ENCODE results near the gene CREBBP. TPM values are rescaled to one million over a fixed set of nuclear protein-coding genes. Genes with fewer than 3 reads are reported as not detected.

The CREBBP gene
- total RNA-seq, 1 experiment from 2014 or later, result 7.0 TPM

- DNase-seq, result no peak
- no peak overlapping the region for H3K4me3 ChIP-seq
- no peaks in the 10 kb centered on the region for H3K9me3 ChIP-seq
Observed at GRCh38 chr16:3821184-3821583, 59.3 kb downstream of the CREBBP start.

GRCh38 chr16:3819746-3820724 is 60.5 kb downstream of the CREBBP start:
- Histone ChIP-seq H3K36me3 (no peaks in the 10 kb centered on the region), H3K4me3 (no peak overlapping the region), H3K9me3 (no peaks in the 10 kb centered on the region), H3K27me3 (no peaks in the 10 kb centered on the region)
- peak; percentile 26 for DNase-seq

More at GRCh38 chr16:3821184-3821583, 59.3 kb downstream of the CREBBP start:
- no peaks in the 10 kb centered on the region for H3K27me3 ChIP-seq
- no peaks in the 10 kb centered on the region for H3K36me3 ChIP-seq

DNA sequence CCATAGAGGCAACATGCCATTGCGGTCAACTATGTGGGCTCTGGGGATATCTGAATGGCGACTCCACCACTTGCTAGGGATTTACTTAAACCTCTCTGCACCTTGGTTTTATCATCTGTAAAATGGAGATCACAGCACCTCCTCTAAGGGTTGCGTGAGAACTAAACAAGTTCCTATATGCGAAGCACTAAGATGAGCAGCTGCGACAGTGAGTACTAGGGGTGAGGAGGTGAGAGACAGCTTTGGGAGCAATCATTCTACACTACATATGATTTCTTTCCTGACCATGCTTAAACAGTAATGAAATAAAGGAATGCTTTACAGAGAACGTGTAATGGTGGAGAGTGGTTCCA is 61.4 kb downstream of the CREBBP start:
- Histone ChIP-seq H3K27me3 (no peaks in the 10 kb centered on the region), H3K4me3 (no peak overlapping the region), H3K9me3 (no peaks in the 10 kb centered on the region), H3K36me3 (no peaks in the 10 kb centered on the region)
- no peak for DNase-seq

- no peak for DNase-seq
- H3K36me3 ChIP-seq, result no peaks in the 10 kb centered on the region; the same call in 1 of the 2 replicates
- no peak overlapping the region for H3K4me3 ChIP-seq
- no peaks in the 10 kb centered on the region for H3K9me3 ChIP-seq
- H3K27me3 ChIP-seq, result no peaks in the 10 kb centered on the region
Observed at GRCh38 chr16:3816326-3816725, 64.2 kb downstream of the CREBBP start.

GRCh38 chr16:3814755-3815154 is 65.8 kb downstream of the CREBBP start:
- Histone ChIP-seq H3K4me3 (no peak overlapping the region), H3K9me3 (no peaks in the 10 kb centered on the region), H3K27me3 (no peaks in the 10 kb centered on the region), H3K36me3 (peaks cover 11% of the 10 kb centered on the region)
- DNase-seq, result no peak

DNA sequence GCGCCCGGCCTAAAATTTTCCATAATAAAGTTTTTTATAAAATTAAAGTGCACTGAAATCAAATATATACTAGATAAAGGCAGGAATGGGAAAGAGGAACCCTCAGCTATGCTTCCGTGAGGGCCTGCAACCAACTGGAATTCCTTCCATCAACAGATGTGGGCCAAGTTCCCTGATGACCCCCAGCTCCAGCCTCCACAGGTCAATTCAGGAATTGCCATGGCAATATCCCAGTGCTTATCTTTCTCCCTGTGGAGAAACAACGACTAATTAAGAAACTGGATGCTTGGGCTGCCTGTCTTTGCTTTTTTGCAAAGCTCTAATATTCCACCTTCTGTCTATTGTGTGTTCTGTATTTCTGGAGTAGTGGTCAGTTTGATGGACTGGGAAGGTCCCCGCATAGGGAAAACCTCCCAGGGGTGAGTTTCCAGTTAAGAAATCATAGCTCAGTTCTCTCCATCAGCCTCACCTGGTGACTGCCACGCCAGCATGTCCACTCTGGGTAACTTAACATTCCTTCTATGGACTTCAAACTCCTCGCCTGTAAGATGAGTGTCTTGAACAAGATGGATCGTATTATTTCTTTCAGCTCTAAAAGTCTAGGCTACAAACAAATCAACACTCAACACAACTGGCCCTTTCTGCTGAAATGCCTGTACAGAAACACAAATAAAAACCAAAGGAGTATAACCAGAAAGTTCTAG is 67.9 kb downstream of the CREBBP start:
- H3K27me3 ChIP-seq, result no peaks in the 10 kb centered on the region
- H3K9me3 ChIP-seq, result no peaks in the 10 kb centered on the region
- no peak overlapping the region for H3K4me3 ChIP-seq
- no peak for DNase-seq
- peaks cover 27% of the 10 kb centered on the region for H3K36me3 ChIP-seq

DNA sequence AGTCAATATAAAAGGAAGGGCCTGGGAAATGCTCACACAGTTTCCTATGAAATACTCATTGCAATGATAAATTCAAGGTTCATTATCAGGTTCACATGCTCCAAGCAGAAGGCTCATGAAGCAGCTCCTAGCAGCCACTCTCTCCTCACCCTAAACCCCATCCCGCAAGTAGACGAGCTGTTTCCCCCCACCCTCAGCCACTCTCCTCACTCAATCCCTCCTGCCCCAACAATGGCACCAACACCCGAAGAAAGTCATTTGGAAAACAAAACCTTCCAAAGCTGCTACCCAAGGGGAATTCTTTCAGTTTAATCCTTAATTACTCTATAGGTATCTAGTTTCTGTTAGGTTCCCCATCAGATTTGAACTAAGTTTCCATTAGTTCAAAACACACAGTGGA is 69.7 kb downstream of the CREBBP start:
- DNase-seq, result no peak
- Histone ChIP-seq H3K27me3 (no peaks in the 10 kb centered on the region), H3K9me3 (no peaks in the 10 kb centered on the region), H3K36me3 (peaks cover 40% of the 10 kb centered on the region), H3K4me3 (no peak overlapping the region)

DNA sequence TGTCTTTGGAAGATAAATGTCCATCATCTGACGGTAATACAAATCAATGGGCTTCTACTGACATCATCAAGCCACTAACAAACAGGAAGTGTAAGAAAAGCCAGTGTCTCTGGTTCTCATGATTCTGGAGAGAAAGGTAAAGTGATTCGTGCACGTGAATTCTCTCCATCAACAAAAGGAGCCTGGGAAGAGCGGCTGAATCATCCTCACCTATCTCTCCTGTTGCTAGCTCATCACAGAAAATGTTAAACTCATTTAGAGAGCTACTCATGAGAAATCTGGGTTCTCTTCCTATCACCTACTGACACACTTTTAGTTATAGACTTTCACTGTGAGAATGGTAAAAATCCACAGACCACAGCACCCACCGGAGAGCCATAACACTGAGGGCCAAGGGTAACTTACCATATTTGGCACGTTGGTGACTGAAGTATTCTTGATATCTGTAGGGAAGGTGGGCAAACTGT is 70.3 kb downstream of the CREBBP start:
- Histone ChIP-seq H3K9me3 (no peaks in the 10 kb centered on the region), H3K4me3 (no peak overlapping the region), H3K27me3 (no peaks in the 10 kb centered on the region), H3K36me3 (peaks cover 43% of the 10 kb centered on the region)
- DNase-seq, result no peak

DNA sequence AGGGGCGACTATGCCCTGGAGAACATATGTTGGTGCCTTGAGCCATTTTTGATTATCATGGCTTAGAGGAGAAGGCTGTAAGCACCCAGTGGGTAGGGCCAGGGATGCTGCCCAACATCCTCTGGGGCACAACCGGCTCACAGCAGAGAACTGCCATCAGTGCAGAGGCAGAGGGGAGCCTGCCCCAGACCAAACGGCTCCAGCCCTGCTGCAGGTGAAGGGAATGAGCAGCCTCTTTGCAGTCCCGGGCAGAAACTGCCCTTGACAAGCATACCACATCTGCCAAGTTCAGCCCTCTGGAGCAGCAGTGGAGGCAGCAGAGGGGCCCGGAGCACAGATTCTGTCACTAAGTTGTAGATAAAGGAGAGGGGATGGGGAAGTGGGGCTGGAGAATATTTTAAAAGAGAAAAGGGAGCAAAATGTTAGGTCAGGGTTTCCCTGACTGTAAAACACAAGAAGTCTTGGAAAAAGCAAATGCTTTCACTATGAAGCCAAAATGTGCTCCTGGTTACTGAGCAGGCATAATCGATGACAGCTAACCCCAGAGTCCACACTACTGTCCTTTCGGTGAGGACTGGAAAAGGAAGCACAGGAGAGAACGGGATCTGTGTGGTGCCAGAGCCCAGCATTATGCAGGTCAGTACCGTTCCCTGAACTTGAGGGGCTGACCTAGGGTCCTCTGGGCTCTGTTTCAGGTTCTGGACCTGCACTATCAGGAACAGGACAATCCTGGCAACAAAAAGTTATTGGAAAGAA is 72.0 kb downstream of the CREBBP start:
- peaks cover 43% of the 10 kb centered on the region for H3K36me3 ChIP-seq
- no peaks in the 10 kb centered on the region for H3K9me3 ChIP-seq
- no peak for DNase-seq
- no peak overlapping the region for H3K4me3 ChIP-seq
- H3K27me3 ChIP-seq, result no peaks in the 10 kb centered on the region

- DNase-seq, result no peak
- Histone ChIP-seq H3K9me3 (no peaks in the 10 kb centered on the region), H3K27me3 (no peaks in the 10 kb centered on the region), H3K36me3 (peaks cover 43% of the 10 kb centered on the region), H3K4me3 (no peak overlapping the region)
Observed at GRCh38 chr16:3807425-3808123, 72.9 kb downstream of the CREBBP start.

DNA sequence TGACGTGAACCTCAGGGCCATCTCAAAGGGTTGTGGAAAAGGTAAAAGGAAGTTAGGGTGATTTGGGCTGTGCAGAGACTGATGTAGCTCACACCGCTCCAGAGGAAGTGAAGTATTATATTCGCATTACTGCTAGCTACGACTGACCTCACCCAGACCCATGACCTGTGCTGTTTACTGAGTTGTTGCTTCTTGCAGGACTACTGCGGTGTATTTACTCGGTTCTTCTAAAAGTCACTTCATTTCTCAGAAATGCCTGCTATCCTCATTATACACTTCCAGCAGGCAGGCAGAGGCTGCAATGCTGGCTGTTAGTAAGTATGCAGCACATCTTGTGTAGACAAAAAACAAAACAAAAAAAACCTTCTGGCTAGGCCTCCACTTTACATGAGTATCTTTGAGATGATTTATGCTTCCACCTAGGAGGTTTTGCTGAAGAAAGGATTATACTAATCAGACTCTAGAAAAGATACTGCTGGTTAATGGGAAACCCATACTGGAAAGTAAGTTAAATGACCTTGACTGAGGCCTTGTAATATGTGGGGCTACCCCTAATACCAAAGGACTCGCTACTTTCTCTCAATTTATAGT is 76.0 kb downstream of the CREBBP start:
- Histone ChIP-seq H3K4me3 (no peak overlapping the region), H3K9me3 (no peaks in the 10 kb centered on the region), H3K27me3 (no peaks in the 10 kb centered on the region), H3K36me3 (peaks cover 30% of the 10 kb centered on the region)
- no peak for DNase-seq

DNA sequence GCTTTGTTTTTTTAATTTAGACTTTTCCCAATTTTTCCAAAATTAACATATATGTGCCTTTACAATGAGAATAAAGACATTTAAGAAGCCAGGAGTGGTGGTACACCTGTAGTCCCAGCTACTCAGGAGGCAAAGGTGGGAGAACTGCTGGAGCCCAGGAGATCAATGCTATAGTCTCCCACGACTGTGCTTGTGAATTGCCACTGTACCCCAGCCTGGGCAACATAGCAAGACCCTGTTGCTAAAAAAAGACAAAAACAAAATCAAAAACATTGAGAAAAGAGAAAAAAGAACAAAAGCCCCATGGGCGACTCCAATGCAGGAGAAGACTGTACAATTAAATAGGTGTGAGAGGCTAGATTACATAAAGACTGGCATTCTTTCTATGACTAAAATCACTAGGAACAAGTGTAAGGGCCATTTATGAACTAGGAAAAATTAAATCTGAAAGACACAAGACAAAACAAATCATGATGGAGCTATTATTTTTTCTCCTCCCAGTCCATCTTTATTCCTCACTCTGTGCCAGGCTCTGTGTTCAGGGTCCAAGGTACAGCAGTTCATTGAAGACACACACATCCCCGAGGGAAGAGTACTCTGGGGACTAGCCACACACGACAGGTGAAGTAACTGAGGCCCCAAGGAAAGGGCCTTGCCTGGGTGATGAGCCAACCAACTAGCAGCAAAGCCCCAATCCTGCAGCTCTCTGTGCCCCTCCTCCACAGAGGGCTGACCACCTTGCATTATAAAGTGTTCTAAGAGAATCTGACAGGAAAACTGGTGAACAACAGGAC is 79.8 kb downstream of the CREBBP start:
- Histone ChIP-seq H3K4me3 (no peak overlapping the region), H3K27me3 (no peaks in the 10 kb centered on the region), H3K9me3 (no peaks in the 10 kb centered on the region), H3K36me3 (peaks cover 2% of the 10 kb centered on the region)
- no peak for DNase-seq

- H3K27me3 ChIP-seq, result no peaks in the 10 kb centered on the region
- H3K36me3 ChIP-seq, result peaks cover 2% of the 10 kb centered on the region
- no peak for DNase-seq
- H3K4me3 ChIP-seq, result no peak overlapping the region
- no peaks in the 10 kb centered on the region for H3K9me3 ChIP-seq
Observed at GRCh38 chr16:3800019-3800418, 80.5 kb downstream of the CREBBP start.

DNA sequence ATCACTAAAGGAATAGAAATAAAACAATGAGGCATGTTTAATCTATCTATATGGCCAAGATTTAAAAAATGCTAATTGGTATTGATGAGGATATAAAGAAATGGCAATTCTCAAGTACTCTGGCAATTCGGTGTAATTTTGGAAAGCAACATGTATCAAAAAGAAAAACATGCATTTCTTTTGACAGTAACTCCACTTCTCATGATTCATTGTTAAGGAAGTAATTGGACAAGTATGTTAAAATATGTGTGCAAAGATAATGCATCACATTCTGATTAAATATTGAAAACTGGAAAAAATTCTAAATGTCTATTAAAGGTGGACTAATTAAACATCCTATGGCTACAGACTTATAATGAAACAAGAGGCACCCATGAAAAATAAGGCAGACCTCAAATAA is 81.2 kb downstream of the CREBBP start:
- peaks cover 2% of the 10 kb centered on the region for H3K36me3 ChIP-seq
- no peaks in the 10 kb centered on the region for H3K27me3 ChIP-seq
- DNase-seq, result no peak
- no peak overlapping the region for H3K4me3 ChIP-seq
- H3K9me3 ChIP-seq, result no peaks in the 10 kb centered on the region

DNA sequence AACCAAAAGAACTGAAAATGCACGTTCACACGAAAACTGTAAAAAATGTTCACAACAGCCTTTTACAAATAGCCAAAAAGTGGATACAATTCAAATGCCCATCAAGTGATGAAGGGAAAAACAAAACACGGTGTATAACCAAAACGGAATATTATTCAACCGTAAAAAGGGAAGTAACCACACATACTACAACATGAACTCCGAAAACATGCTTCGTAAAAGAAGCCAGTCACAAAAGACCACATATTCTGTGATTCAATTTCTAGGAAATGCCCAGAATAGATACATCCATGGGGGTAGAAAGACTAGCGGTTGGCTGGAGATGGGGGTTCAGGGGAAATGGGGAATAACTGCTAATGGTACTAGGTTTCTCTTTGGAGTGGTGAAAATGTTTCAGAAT is 81.7 kb downstream of the CREBBP start:
- Histone ChIP-seq H3K4me3 (no peak overlapping the region), H3K36me3 (peaks cover 2% of the 10 kb centered on the region), H3K9me3 (no peaks in the 10 kb centered on the region), H3K27me3 (no peaks in the 10 kb centered on the region)
- DNase-seq, result no peak

Measured in MG63 (cell line).